ENCODE data around the gene PCBP3.
A peak's percentile ranks its signal among the peaks of the same experiment; 100 is the strongest.
"Not testable (repeated sequence)": the region's sequence is repeated elsewhere in the genome, so short reads cannot be mapped to it uniquely, and the experiment has no call there.

PCBP3 gene

DNA sequence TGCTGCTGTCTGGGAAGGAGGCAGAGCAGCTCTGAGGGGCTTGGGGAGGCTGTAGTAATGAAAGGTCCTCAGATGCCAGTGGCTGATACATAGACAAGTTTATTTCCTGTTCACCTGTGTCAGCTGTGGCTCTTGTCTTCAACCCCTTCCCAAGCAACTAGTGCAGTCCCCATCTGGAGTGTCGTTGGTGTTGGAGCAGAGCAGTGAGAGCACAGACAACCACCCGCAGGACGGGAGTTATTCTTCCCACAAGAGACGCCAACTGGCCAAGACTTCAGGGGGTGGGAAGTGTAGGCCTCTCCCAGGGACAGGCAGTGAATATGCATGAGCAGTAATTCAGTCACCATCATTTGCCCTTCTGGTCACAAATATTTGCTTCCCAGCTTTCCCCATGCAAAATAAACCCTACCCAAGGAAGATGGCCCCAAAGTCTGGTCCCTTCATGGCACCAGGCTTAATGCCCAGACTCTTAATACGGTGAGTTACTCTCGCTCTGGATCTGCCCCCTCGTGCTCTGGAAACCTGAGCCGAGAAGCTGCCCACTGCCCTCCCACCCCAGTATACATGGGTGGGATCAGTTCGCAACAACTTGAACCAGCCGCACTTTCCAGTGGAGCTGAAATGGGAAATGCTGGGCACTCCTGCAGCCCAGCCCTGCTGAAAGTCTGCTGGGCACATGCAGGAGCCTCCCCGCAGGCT, 184.5 kb downstream of the PCBP3 start:
- no peak for DNase-seq (ENCODE audit: low spot score)

DNA sequence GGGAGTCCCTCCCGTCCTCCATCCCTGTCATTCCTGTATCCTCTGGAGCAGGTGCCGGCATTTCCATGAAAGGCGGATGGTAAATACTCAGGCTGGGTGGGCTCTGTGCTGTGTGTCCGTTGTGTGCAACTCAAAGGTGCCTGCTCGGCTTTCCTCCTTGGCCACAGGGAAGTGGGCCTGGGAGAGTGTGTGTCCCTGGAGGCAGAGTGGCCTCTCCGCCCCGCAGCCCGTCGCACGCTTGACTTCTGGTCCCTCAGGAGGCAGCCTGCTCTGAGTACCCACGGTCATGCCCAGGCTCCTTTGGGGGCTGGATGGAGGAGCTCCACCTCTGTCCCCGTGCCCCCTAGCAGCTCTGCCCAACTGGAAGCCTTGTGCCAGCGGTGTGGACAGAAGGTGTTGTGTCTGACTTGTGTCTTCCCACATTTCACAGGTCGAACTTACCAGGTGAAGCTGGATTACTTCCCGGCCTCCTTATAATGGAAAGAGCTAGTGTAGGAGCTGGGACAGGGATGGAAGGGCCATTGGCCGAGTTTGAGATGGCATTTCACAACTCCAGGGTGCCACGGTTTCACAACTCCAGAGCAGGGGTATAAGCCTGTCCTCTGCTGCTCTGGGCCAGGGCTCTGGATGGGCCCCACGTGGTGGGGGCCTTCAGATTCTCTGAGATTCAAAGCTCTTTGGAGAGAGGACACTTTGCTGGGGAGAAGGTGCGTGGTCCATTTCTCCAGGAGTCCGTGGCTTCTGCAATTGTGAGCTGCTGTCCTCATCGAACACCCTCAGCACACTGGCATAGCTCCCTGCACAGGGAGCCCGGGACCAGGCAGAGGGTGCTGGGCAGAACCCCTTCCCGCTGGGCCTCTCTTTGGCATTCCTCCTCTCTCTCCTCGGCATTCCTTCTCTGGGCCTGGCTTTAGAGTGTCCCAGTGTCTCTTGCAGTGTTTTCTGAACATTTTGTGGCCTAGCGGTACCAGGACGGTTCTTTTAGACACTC, 185.3 kb downstream of the PCBP3 start:
- DNase-seq (ENCODE audit: low spot score): no peak

DNA sequence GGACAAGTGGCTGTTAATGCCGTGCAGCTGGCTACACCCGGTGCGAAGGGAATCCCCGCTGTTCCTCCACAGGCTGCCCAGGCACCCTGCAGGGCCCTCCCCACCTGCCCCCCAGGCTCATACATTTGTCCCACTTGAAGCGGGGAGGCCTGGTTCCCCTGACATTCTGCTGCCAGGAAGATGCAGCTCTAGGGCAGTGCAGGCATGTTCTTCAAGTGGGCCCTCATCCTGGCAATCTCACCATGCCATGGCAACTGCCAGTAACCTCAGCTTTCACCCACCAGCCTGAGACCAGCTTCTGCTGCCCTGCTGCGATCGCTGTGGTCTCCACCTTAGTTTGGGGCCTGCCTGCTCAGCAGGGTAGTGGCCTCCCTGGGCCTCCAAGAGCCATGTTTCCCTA, 186.1 kb downstream of the PCBP3 start:
- DNase-seq (ENCODE audit: low spot score): no peak

DNA sequence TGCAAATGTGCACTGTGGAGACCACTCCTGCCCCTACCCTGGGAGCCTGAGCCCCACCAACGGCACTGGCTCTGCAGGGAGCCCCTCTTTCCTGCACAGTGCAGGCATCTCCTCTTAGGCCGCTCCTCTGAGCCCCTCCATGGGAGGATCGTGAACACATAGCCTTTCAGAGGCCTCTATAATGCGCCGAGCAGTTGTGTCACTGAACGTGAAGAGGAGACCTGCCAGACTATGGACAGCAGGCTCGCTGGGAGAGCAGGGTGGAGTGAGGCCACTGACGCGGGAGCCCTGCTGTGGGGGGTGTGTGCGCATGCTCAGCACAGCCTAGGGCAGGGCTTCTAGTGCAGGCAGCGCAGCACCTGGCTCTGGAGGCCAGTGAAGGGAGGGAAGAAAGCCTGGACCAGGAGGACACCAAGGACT, 186.7 kb downstream of the PCBP3 start:
- DNase-seq (ENCODE audit: low spot score): no peak

DNA sequence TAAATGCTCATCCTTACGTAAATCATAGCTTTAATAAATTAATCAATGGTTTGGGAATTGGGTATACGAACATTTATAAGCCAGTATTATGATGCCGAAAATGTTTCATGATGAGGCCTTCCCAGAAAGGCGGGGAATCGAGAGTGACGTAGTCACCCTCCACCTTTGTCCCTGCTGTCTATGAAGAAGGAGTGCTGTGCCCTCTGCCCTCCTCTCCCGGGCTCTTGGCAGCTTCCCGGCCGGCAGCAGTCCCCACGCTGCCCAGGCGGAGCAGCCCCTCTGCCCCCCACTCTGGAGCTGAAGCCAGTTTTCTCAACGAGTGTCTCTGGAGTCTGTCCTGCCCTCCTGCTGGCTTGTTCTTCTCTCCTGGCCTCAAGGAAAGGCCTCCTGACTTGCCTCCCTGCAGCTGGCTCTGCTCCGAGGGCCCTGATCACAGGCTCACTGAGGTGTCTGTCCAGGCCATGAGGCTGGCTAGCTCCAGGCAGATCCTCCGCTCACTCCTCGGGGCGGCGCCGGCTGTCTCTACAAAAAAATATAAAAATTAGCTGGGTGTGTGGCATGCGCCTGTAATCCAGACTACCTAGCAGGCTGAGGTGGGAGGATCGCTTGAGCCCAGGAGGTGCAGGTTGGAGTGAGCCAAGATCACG, 187.3 kb downstream of the PCBP3 start:
- no peak for DNase-seq (ENCODE audit: low spot score)

- no peak for DNase-seq (ENCODE audit: low spot score)
Observed at GRCh38 chr21:45831991-45832740, 188.6 kb downstream of the PCBP3 start.

DNA sequence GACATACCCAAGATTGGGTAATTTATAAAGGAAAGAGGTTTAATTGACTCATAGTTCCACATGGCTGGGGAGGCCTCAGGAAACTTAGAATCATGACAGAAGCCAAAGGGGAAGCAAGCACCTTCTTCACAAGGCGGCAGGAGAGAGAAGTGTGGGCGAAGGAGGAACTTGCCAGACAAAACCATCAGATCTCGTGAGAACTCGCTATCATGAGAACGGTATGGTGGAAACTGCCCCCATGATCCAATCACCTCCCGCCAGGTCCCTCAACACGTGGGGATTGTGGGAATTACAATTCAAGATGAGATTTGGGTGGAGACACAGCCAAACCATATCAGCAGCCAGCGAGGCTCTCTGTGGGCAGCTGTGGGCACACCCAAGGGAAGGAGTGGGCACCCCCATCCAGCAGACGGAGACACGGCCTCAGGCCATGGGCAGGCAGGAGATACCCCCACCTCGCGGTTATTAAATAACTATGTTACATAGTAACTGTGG, 189.3 kb downstream of the PCBP3 start:
- not testable (repeated sequence) for DNase-seq (ENCODE audit: low spot score)

GRCh38 chr21:45833414-45833813, 189.9 kb downstream of the PCBP3 start:
- peak; percentile 24 for DNase-seq (ENCODE audit: low spot score)

DNA sequence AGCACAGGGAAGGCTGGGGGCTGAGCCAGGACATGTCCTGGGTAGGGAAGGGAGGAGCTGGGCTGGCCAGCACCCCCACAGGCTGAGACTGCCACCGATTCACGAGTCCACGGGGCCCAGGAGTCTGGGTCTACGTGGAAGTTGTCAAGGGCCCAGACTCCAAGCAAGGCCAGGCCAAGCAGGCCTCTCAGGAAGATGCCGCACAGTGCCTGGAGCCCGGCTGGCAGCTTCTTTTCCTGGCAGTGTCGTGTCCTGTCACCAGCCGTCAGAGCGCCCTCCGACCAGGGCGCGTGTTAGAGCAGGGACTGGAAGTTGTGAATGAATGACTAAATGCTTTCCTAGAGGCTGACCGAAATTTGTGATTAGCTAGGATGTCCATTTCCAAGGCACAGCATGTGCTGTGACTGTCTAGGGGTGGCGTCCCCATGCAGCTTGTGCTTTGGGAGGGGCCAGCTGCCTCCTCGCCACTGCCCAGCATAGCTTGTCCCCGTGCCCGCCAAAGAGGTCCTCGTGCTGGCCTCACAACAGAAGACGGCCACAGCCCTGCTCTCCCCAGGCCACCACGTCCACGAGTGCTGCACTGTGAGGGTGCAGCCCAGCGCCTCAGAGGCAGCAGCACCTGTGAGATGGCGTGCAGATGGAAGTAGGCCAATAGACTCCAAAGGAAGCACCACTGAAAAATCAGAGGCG, 190.6 kb downstream of the PCBP3 start:
- no peak for DNase-seq (ENCODE audit: low spot score)

- DNase-seq (ENCODE audit: low spot score): no peak
Observed at GRCh38 chr21:45834821-45835293, 191.3 kb downstream of the PCBP3 start.

DNA sequence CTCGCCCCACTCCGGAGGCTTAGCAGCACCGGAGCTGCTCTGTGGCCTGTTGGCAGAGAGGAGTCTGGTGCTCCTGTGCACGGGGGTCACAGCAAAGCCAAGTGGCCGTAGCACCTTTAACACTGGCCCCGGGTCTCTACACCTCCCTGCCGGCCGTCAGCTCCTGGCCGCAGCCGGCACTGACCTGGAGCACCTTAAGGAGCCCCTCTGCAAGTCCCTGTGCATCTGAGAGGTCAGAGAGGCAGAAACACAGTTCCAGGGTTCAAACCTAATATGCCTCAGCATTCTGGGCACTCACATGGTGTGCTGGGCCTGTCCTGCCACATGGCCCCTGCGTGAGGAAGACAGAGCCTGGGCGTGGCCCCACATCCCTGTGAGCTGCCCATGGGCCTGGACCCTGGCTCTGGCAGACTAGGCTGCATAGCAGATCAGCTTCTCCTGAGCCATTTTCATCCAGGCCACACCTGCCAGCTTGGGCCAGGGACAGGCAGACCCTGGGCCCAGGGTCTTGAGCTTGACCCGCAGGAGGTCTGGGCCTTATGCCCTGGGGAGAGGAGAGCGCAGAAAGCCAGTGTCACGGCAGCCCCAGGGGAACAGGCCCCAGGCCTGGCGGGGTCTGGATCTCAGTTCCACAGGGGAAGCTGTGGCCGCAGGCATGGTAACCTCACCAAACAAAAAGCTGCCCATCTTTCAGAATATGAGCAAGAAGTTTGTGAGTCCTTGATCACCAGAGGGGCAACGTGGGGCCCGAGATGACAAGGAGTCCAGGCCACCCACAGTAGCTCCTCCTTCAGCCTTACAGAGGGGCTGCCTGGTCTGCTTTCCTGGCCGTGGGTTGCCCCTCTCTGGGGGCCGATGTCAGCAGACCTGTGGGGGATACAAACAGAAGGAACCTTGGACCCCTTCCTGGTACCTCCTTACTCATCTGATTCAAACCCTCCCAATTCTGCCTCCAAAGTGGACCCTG, 192.1 kb downstream of the PCBP3 start:
- DNase-seq (ENCODE audit: low spot score): no peak

- DNase-seq (ENCODE audit: low spot score): no peak
Observed at GRCh38 chr21:45836268-45836655, 192.7 kb downstream of the PCBP3 start.

DNA sequence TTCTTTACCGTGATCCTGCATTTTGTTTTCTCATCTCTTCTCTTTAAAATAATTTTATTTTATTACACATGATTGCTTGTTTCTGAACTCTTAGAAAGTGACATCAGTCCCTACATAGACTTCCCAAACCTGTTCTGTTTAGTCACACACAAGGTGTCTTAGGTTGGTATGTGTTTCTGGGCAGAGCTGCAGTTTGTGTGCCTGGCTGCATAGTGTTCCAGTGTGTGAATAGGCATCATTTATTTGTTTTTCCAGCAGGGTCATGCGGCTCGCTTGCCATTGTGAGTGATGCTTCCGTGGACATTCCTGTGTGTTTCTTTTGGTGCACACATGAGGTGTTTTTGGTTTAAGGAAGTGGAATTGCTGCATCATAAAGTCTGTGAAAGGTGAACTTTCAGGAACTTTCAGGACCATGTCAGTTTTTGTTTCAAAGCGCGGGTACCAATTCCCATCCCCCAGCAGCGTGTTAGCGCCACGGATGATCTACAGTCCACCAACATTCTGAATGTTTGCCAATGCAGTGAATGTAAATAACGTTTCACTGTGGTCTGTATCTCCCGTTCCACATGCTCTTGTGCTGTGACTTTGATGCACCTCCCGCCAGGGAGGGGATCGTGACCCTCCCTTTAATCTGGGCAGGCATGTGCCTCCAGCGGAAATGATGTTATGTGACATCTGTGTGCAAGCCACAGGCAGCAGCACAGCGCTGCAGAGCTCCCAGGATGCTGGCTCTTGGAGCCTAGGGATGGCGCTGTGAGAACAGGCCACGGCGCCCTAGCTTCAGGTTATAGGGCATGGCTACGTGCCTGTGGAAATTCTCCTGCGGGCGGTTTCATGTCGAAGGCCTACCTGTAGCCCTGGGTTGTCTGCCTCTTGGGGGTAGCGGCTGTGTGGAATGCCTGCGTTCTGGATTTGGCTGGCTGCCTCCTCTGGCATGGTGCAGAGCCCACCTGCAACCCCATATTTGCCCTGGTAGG, 193.5 kb downstream of the PCBP3 start:
- DNase-seq (ENCODE audit: low spot score): no peak

DNA sequence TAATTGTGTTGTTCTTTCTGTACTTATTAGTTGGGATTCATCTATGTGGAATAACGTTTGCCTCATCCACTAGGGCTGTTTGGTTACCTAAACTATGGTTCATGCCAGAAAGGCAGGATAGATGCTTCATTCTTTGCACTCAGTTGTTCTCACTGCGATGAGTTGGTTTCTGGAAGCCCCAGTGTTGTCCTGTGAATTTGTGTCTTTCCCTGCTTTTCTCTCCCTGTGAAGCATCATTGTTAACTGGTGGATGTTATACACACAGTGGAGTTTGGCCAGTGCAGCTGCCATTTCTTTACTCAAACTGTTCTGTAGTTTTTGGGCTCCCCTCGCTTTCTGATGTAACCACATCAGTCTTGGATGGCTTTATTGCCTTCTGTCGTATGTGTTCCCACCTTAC, 194.4 kb downstream of the PCBP3 start:
- peak; percentile 83 for DNase-seq (ENCODE audit: low spot score)

- no peak for DNase-seq (ENCODE audit: low spot score)
Observed at GRCh38 chr21:45838634-45839033, 195.1 kb downstream of the PCBP3 start.

GRCh38 chr21:45839274-45839673, 195.7 kb downstream of the PCBP3 start:
- no peak for DNase-seq (ENCODE audit: low spot score)

DNA sequence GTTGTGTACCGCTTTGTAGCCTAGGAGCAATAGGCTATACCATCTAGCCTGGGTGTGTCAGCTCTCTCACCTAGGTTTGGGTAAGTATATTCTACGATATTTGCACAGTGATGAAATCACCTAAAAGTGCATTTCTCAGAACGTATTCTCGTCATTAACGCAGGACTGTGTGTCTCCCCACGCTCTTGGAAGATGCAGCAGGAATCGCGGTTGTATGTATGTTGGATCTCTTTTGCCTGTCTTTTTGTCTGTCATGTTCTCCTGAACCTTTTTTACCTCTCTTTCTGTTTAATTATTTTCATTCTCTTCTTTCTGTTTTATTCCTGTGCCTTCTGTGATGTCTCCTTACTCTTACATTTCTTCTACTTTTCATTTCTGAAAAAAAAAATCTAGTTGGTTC, 197.5 kb downstream of the PCBP3 start:
- DNase-seq (ENCODE audit: low spot score): no peak

DNA sequence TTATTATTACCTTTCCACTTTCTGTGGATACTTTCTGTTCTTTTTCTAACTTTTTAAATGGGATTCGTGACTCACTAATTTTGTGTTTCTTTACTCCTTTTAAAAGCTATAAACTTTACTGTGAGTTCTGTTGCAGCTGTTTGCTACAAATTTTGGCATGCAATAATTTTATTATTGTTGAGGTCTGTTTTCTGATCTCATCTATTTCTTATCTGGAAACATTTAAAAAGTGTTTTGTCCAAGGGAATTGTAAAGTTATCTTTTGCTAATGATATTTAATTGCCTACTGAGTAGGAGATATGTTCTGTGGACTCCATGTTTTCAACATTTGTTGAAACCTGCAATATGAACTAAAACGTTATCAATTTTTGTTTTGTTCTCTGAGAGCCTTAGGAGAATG, 199.9 kb downstream of the PCBP3 start:
- no peak for DNase-seq (ENCODE audit: low spot score)

GRCh38 chr21:45844181-45844580, 200.7 kb downstream of the PCBP3 start:
- no peak for DNase-seq (ENCODE audit: low spot score)
